Activated CD4-positive, CD25-positive, alpha-beta regulatory T cell treated with anti-CD3 and anti-CD28 coated beads, Interleukin-2, amount 50 U/mL, for 72 hours (primary cell): ENCODE measurements around the gene SLC48A1.

Experiments used
- DNase-seq: peaks from one replicate; pipeline ENCODE4 v3.0.0; 2021

The SLC48A1 gene

GRCh38 chr12:47773062-47773857 is at the start of gene SLC48A1:
TSS of gene SLC48A1 (plus strand) at chr12:47773238. CDS start at chr12:47773305, 67 bp downstream.
- DNase-seq, result peak; percentile 79

- DNase-seq, result peak; percentile 11
Measured at GRCh38 chr12:47725091-47725772, 47.8 kb upstream of the SLC48A1 start, which contains the start of gene ENDOU. TSS of gene ENDOU (minus strand) at chr12:47725490. CDS start at chr12:47725413, 77 bp downstream.

GRCh38 chr12:47725893-47726292 is 47.1 kb upstream of the SLC48A1 start:
- DNase-seq, result peak; percentile 4

- DNase-seq, result no peak
Measured at GRCh38 chr12:47729233-47729632, 43.8 kb upstream of the SLC48A1 start.

GRCh38 chr12:47730341-47730744 is 42.7 kb upstream of the SLC48A1 start:
- no peak for DNase-seq

GRCh38 chr12:47731723-47732122 is 41.3 kb upstream of the SLC48A1 start:
- no peak for DNase-seq

GRCh38 chr12:47732504-47732903 is 40.5 kb upstream of the SLC48A1 start:
- DNase-seq, result no peak

GRCh38 chr12:47733142-47733541 is 39.9 kb upstream of the SLC48A1 start:
- DNase-seq, result no peak

- DNase-seq, result no peak
Measured at GRCh38 chr12:47734725-47735480, 38.1 kb upstream of the SLC48A1 start.

GRCh38 chr12:47735649-47736048 is 37.4 kb upstream of the SLC48A1 start:
- DNase-seq, result no peak

- DNase-seq, result no peak
Measured at GRCh38 chr12:47736216-47736615, 36.8 kb upstream of the SLC48A1 start.

- DNase-seq, result no peak
Measured at GRCh38 chr12:47736877-47737676, 36.0 kb upstream of the SLC48A1 start.

GRCh38 chr12:47737936-47738594 is 35.0 kb upstream of the SLC48A1 start:
- no peak for DNase-seq

- DNase-seq, result no peak
Measured at GRCh38 chr12:47739297-47739696, 33.7 kb upstream of the SLC48A1 start.

GRCh38 chr12:47739979-47740378 is 33.1 kb upstream of the SLC48A1 start:
- DNase-seq, result no peak

- DNase-seq, result no peak
Measured at GRCh38 chr12:47740606-47741339, 32.3 kb upstream of the SLC48A1 start.

- DNase-seq, result peak; percentile 56
Measured at GRCh38 chr12:47741340-47741703, 31.7 kb upstream of the SLC48A1 start.

- peak; percentile 85 for DNase-seq
Measured at GRCh38 chr12:47742253-47742825, 30.7 kb upstream of the SLC48A1 start.

- DNase-seq, result no peak
Measured at GRCh38 chr12:47743311-47743860, 29.7 kb upstream of the SLC48A1 start.

- DNase-seq, result peak; percentile 53
Measured at GRCh38 chr12:47744005-47744651, 28.9 kb upstream of the SLC48A1 start.
